MM.1S (cell line): ENCODE data around the gene ANP32D.
"Not testable (repeated sequence)": the region's sequence is repeated elsewhere in the genome, so short reads cannot be mapped to it uniquely, and the experiment has no call there.

Source experiments
- DNase-seq: peaks from one replicate; pipeline ENCODE4 v3.0.0-alpha.2; 2015
- H2AFZ ChIP-seq: fragments of 300-600 bp; sonication (generic); 2 replicates; pipeline ENCODE4 v1.6.0; 2016; ENCODE audit warnings: antibody characterized with exemption, low read length
- H3F3A ChIP-seq: fragments of 300-600 bp; sonication (generic); 2 replicates; pipeline ENCODE4 v1.6.1; 2016; ENCODE audit warnings: mild to moderate bottlenecking, antibody characterized with exemption, low read length, moderate library complexity, mixed read lengths; ENCODE audit not compliant: insufficient read depth
- H3K27ac ChIP-seq: fragments of 300-600 bp; sonication (generic); 2 replicates; pipeline ENCODE4 v1.5.1; 2016; ENCODE audit warnings: mild to moderate bottlenecking, low read length
- H3K27me3 ChIP-seq: fragments of 300-600 bp; sonication (generic); replicated peaks from 2 replicates; pipeline ENCODE4 v1.6.0; 2016; ENCODE audit warnings: low read length; ENCODE audit not compliant: insufficient read depth
- H3K36me3 ChIP-seq: fragments of 300-600 bp; sonication (generic); replicated peaks from 2 replicates; pipeline ENCODE4 v1.6.1; 2016; ENCODE audit warnings: mild to moderate bottlenecking, low read length, mixed read lengths; ENCODE audit not compliant: insufficient read depth
- H3K4me1 ChIP-seq: fragments of 300-600 bp; sonication (generic); 2 replicates; pipeline ENCODE4 v1.6.1; 2016; ENCODE audit warnings: low read length, mixed read lengths
- H3K4me2 ChIP-seq: fragments of 300-600 bp; sonication (generic); 2 replicates; pipeline ENCODE4 v1.6.0; 2016; ENCODE audit warnings: low read depth, low read length
- H3K4me3 ChIP-seq: fragments of 300-600 bp; sonication (generic); 2 replicates; pipeline ENCODE4 v1.5.1; 2016; ENCODE audit warnings: low read length, mixed read lengths
- H3K79me2 ChIP-seq: fragments of 300-600 bp; sonication (generic); 2 replicates; pipeline ENCODE4 v1.6.1; 2016; ENCODE audit warnings: mixed run types, low read length, mixed read lengths
- H3K9ac ChIP-seq: fragments of 300-600 bp; sonication (generic); 2 replicates; pipeline ENCODE4 v1.6.1; 2016; ENCODE audit warnings: low read length, mixed read lengths
- H3K9me2 ChIP-seq: fragments of 300-600 bp; sonication (generic); replicated peaks from 2 replicates; pipeline ENCODE4 v1.6.1; 2016; ENCODE audit warnings: mild to moderate bottlenecking, low read length, mixed read lengths; ENCODE audit not compliant: insufficient read depth
- H3K9me3 ChIP-seq: fragments of 300-600 bp; sonication (generic); replicated peaks from 2 replicates; pipeline ENCODE4 v1.6.1; 2016; ENCODE audit warnings: mild to moderate bottlenecking, low read length, mixed read lengths; ENCODE audit not compliant: insufficient read depth
- H4K20me1 ChIP-seq: fragments of 300-600 bp; sonication (generic); 2 replicates; pipeline ENCODE4 v1.6.1; 2016; ENCODE audit warnings: mild to moderate bottlenecking, low read length, moderate library complexity, mixed read lengths; ENCODE audit not compliant: insufficient read depth
- EZH2 ChIP-seq: fragments of 300-600 bp; sonication (generic); optimal IDR thresholded peaks from 2 replicates; pipeline ENCODE3; 2017; ENCODE audit warnings: low read depth, mild to moderate bottlenecking, antibody characterized with exemption, low read length, mixed read lengths
- EZH2phosphoT487 ChIP-seq: fragments of 300-600 bp; sonication (generic); IDR thresholded peaks from 2 replicates; pipeline ENCODE4 v1.6.1; 2018; ENCODE audit warnings: antibody characterized with exemption, low read length
- TF ChIP-seq, protein P1 (sequence below): fragments of 300-600 bp; sonication (generic); IDR thresholded peaks from 2 replicates; pipeline ENCODE4 v1.5.1; 2016; ENCODE audit warnings: antibody characterized with exemption, low read length, mixed read lengths

The ANP32D gene

DNA sequence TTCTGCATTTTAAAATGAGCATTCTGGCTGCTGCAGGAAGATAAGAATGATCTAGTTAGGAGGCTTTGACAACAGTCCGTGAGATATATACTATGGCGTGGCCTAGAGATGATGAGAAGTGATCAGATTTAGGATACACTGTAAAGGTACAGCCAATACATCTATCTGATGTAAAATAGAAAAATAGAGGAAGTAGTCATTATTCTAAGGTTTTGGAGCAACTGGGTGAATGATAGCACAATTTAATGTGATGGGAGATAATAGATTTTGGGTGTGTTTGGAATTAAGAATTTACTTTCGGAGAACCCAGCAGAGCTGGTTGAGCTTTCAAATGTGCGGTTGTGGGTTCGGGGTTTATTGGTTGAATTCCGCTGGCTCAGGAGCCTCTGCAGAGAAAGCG, at the start of gene ANP32D:
TSS of gene ANP32D (plus strand) at position 301 of the 400 bp plus-strand sequence. CDS start 106 bp downstream, outside the sequence.
- Histone ChIP-seq H2AFZ (no peak within 1 kb of the TSS), H3K4me2 (no peak within 1 kb of the TSS), H3K9me2 (no peaks in the 10 kb centered on the region), H3K27ac (no peak within 1 kb of the TSS), H3F3A (no peaks in the 10 kb centered on the region), H3K27me3 (no peaks in the 10 kb centered on the region), H3K4me3 (no peak within 1 kb of the TSS), H3K9me3 (no peaks in the 10 kb centered on the region), H3K79me2 (no peaks in the 10 kb centered on the region), H4K20me1 (no peaks in the 10 kb centered on the region), H3K4me1 (no peaks in the 10 kb centered on the region), H3K36me3 (no peaks in the 10 kb centered on the region), H3K9ac (no peak within 1 kb of the TSS)
- TF ChIP-seq, protein P1, sequence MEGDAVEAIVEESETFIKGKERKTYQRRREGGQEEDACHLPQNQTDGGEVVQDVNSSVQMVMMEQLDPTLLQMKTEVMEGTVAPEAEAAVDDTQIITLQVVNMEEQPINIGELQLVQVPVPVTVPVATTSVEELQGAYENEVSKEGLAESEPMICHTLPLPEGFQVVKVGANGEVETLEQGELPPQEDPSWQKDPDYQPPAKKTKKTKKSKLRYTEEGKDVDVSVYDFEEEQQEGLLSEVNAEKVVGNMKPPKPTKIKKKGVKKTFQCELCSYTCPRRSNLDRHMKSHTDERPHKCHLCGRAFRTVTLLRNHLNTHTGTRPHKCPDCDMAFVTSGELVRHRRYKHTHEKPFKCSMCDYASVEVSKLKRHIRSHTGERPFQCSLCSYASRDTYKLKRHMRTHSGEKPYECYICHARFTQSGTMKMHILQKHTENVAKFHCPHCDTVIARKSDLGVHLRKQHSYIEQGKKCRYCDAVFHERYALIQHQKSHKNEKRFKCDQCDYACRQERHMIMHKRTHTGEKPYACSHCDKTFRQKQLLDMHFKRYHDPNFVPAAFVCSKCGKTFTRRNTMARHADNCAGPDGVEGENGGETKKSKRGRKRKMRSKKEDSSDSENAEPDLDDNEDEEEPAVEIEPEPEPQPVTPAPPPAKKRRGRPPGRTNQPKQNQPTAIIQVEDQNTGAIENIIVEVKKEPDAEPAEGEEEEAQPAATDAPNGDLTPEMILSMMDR = no peak
- TF ChIP-seq EZH2 (no peak), EZH2phosphoT487 (no peak)
- DNase-seq = no peak

DNA sequence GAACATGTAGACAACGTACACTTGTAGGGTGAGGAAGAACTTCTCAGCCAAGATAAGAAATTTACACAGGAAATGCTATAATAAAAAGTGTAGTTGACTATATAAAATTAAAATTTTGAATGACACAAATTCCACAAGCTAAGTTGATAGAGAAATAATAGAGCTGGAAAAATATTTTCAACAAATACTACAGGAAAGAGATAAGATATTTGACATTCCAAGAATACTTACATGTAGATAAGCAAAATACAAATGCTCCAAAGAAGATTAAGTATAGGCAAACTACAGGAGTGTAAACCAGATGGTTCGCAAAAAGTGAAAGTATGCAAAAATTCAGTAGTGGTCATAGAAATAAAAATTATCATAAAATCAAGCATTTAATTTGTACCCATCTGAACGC, 49.2 kb upstream of the ANP32D start:
- DNase-seq = no peak
- no peaks in the 10 kb centered on the region for H3K9me2 ChIP-seq
- no peaks in the 10 kb centered on the region for H3F3A ChIP-seq
- H3K27ac ChIP-seq = no peak overlapping the region
- no peaks in the 10 kb centered on the region for H3K36me3 ChIP-seq
- H3K9ac ChIP-seq = no peak overlapping the region
- no peak overlapping the region for H3K4me3 ChIP-seq
- H2AFZ ChIP-seq = no peak overlapping the region
- no peak for TF ChIP-seq EZH2
- H3K27me3 ChIP-seq = no peaks in the 10 kb centered on the region
- H3K9me3 ChIP-seq = no peaks in the 10 kb centered on the region
- no peak overlapping the region for H3K4me2 ChIP-seq
- no peaks in the 10 kb centered on the region for H3K79me2 ChIP-seq
- H3K4me1 ChIP-seq = no peaks in the 10 kb centered on the region
- H4K20me1 ChIP-seq = no peaks in the 10 kb centered on the region

DNA sequence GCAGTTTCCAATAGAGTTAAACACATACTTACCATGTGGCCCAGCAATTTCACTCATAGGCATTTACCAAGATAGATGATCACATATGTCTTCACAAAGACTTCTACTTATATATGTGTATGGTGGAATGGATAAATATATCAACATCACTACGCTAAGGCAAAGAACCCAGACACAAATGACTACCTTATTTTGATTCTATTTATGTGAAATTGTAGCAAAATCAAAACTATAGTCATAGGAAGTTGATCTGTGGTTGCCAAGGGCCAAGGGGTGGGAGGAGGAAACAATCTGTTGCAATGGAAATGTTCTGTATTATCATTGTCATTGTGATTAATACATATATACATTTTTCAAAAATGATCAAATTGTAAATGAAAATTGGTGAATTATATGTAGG, 47.7 kb upstream of the ANP32D start:
- Histone ChIP-seq H2AFZ (no peak overlapping the region), H3K27me3 (no peaks in the 10 kb centered on the region), H3K4me1 (no peaks in the 10 kb centered on the region), H3K4me3 (no peak overlapping the region), H3K27ac (no peak overlapping the region), H4K20me1 (no peaks in the 10 kb centered on the region), H3K9me2 (no peaks in the 10 kb centered on the region), H3K36me3 (no peaks in the 10 kb centered on the region), H3K4me2 (no peak overlapping the region), H3F3A (no peaks in the 10 kb centered on the region), H3K79me2 (no peaks in the 10 kb centered on the region), H3K9ac (no peak overlapping the region), H3K9me3 (no peaks in the 10 kb centered on the region)
- TF ChIP-seq, protein P1 = no peak
- no peak for TF ChIP-seq EZH2phosphoT487
- no peak for TF ChIP-seq EZH2
- DNase-seq = no peak

DNA sequence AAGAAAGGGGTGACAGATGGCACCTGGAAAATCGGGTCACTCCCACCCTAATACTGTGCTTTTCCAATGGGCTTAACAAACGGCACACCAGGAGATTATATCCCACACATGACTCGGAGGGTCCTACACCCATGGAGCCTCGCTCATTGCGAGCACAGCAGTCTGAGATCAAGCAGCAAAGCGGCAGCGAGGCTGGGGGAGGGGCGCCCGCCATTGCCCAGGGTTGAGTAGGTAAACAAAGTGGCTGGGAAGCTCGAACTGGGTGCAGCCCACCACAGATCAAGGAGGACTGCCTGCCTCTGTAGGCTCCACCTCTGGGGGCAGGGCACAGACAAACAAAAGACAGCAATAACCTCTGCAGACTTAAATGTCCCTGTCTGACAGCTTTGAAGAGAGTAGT, 38.3 kb upstream of the ANP32D start:
- H4K20me1 ChIP-seq, H3K9me2 ChIP-seq, H3K4me1 ChIP-seq, H3F3A ChIP-seq, H3K4me2 ChIP-seq, H3K27me3 ChIP-seq, H3K27ac ChIP-seq, H3K36me3 ChIP-seq, H2AFZ ChIP-seq, H3K4me3 ChIP-seq, H3K79me2 ChIP-seq, H3K9me3 ChIP-seq, DNase-seq, H3K9ac ChIP-seq: not testable (repeated sequence)
